ENCODE results near the gene ST8SIA4.

The ST8SIA4 gene

DNA sequence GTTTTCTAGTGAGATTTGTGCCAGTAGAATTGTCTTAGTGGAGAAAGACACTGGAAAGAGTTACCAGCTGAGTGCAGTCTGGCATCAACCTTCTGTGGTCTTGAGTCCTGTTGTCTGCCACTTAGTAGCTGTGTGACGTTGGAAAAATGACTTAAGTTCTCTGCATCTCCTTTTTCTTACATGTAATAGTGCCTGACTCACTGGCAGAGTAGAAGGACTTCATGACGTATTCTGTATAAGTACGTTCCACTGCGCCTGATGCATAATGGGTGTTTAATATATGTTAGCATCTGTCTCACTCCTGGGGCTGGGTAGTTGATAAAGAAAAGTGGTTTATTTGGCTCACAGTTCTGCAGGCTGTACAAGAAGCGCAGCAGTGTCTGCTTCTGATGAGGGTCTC lies 144.8 kb downstream of the ST8SIA4 start:
- H3K4me3 ChIP-seq (ENCODE audit: low read length), result no peak overlapping the region
- no peak for DNase-seq
- no peaks in the 10 kb centered on the region for H3K36me3 ChIP-seq (replicated peaks; ENCODE audit: insufficient read depth, low read length)
- no peak overlapping the region for H3K27ac ChIP-seq (ENCODE audit: low read length)
- H3K4me1 ChIP-seq (ENCODE audit: low read length), result no peaks in the 10 kb centered on the region
- no peak overlapping the region for H3K4me2 ChIP-seq (ENCODE audit: low read depth, low read length)
- TF ChIP-seq EZH2phosphoT487 (IDR thresholded peaks at IDR 0.05; ENCODE audit: low read length) (no peak), EZH2 (optimal IDR thresholded peaks at IDR 0.05; ENCODE audit: low read depth, low read length) (no peak)
- TF ChIP-seq, protein P1, sequence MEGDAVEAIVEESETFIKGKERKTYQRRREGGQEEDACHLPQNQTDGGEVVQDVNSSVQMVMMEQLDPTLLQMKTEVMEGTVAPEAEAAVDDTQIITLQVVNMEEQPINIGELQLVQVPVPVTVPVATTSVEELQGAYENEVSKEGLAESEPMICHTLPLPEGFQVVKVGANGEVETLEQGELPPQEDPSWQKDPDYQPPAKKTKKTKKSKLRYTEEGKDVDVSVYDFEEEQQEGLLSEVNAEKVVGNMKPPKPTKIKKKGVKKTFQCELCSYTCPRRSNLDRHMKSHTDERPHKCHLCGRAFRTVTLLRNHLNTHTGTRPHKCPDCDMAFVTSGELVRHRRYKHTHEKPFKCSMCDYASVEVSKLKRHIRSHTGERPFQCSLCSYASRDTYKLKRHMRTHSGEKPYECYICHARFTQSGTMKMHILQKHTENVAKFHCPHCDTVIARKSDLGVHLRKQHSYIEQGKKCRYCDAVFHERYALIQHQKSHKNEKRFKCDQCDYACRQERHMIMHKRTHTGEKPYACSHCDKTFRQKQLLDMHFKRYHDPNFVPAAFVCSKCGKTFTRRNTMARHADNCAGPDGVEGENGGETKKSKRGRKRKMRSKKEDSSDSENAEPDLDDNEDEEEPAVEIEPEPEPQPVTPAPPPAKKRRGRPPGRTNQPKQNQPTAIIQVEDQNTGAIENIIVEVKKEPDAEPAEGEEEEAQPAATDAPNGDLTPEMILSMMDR (IDR thresholded peaks at IDR 0.05; ENCODE audit: low read length), result no peak
- H3F3A ChIP-seq (ENCODE audit: insufficient read depth, low read length), result no peaks in the 10 kb centered on the region
- no peak overlapping the region for H3K9ac ChIP-seq (ENCODE audit: low read length)
- no peaks in the 10 kb centered on the region for H3K9me3 ChIP-seq (replicated peaks; ENCODE audit: insufficient read depth, low read length)
- H3K79me2 ChIP-seq (ENCODE audit: low read length), result no peaks in the 10 kb centered on the region
- H2AFZ ChIP-seq (ENCODE audit: low read length), result no peak overlapping the region
- H3K27me3 ChIP-seq (replicated peaks; ENCODE audit: insufficient read depth, low read length), result no peaks in the 10 kb centered on the region
- H4K20me1 ChIP-seq (ENCODE audit: insufficient read depth, low read length), result no peaks in the 10 kb centered on the region
- H3K9me2 ChIP-seq (replicated peaks; ENCODE audit: insufficient read depth, low read length), result no peaks in the 10 kb centered on the region

DNA sequence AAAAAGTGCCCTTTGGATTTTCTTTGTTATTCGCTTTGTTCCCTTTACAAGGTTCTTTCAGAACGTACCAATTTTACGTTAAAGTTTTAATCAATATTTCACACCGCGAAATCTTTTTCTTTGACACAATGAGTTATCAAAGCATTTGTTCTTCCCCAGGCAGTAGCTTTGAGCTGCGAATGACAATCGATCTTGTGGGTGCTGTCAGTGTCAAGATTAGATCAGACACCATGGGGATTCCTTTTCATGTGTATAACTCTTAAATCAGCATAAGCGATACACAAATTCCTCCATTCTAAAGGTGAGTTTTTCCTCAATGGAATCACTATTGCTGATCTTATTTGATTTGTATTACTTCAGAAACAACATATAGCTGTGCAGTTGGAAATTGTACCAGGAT lies 145.5 kb downstream of the ST8SIA4 start:
- H3K4me2 ChIP-seq (ENCODE audit: low read depth, low read length), result no peak overlapping the region

More for the DNA sequence above, 145.5 kb downstream of the ST8SIA4 start:
- Histone ChIP-seq H3K27ac (ENCODE audit: low read length) (no peak overlapping the region), H3K9me2 (replicated peaks; ENCODE audit: insufficient read depth, low read length) (no peaks in the 10 kb centered on the region), H3K4me1 (ENCODE audit: low read length) (no peaks in the 10 kb centered on the region), H3K27me3 (replicated peaks; ENCODE audit: insufficient read depth, low read length) (no peaks in the 10 kb centered on the region), H3K36me3 (replicated peaks; ENCODE audit: insufficient read depth, low read length) (no peaks in the 10 kb centered on the region), H2AFZ (ENCODE audit: low read length) (no peak overlapping the region), H3F3A (ENCODE audit: insufficient read depth, low read length) (no peaks in the 10 kb centered on the region), H3K79me2 (ENCODE audit: low read length) (no peaks in the 10 kb centered on the region), H3K9ac (ENCODE audit: low read length) (no peak overlapping the region), H3K9me3 (replicated peaks; ENCODE audit: insufficient read depth, low read length) (no peaks in the 10 kb centered on the region), H3K4me3 (ENCODE audit: low read length) (no peak overlapping the region), H4K20me1 (ENCODE audit: insufficient read depth, low read length) (no peaks in the 10 kb centered on the region)
- no peak for TF ChIP-seq EZH2 (optimal IDR thresholded peaks at IDR 0.05; ENCODE audit: low read depth, low read length)
- no peak for DNase-seq
